Type B pancreatic cell (in vitro differentiated cells): ENCODE data around the gene AK5. TPM values are rescaled to one million over a fixed set of nuclear protein-coding genes. Genes with fewer than 3 reads are reported as not detected.

Experiments
- DNase-seq: peaks from one replicate; pipeline ENCODE4 v3.0.0; 2021; ENCODE audit warnings: mixed read lengths; ENCODE audit not compliant: unreplicated experiment; ENCODE audit errors: extremely low spot score
- H3K27ac Mint-ChIP-seq: 2 replicates; pipeline ENCODE4 v1.8.0; 2021; ENCODE audit warnings: mild to moderate bottlenecking, mixed read lengths
- H3K27me3 Mint-ChIP-seq: 2 replicates; pipeline ENCODE4 v1.8.0; 2021; ENCODE audit warnings: mixed read lengths
- H3K36me3 Mint-ChIP-seq: 2 replicates; pipeline ENCODE4 v1.8.0; 2021; ENCODE audit warnings: mixed read lengths
- H3K4me1 Mint-ChIP-seq: one replicate; pipeline ENCODE4 v1.8.0; 2021; ENCODE audit warnings: mixed read lengths; ENCODE audit not compliant: unreplicated experiment
- H3K4me3 Mint-ChIP-seq: 2 replicates; pipeline ENCODE4 v1.8.0; 2021; ENCODE audit warnings: mild to moderate bottlenecking, mixed read lengths
- H3K9me3 Mint-ChIP-seq: 2 replicates; pipeline ENCODE4 v1.8.0; 2021; ENCODE audit warnings: mixed read lengths
- total RNA-seq: library from RNA; stranded (reverse); gene quantifications from 2 replicates; pipeline ENCODE4 v1.2.1, GENCODE V29; 2021; ENCODE audit warnings: low replicate concordance
- TF ChIP-seq, protein P1 (sequence below): fragments of 200-600 bp; sonication (generic); conservative IDR thresholded peaks from 2 replicates; pipeline ENCODE4 v1.5.0; 2021; ENCODE audit warnings: antibody characterized with exemption, mild to moderate bottlenecking

Gene AK5
- total RNA-seq, 1 donor from 2014 or later = 1.0 TPM

DNA sequence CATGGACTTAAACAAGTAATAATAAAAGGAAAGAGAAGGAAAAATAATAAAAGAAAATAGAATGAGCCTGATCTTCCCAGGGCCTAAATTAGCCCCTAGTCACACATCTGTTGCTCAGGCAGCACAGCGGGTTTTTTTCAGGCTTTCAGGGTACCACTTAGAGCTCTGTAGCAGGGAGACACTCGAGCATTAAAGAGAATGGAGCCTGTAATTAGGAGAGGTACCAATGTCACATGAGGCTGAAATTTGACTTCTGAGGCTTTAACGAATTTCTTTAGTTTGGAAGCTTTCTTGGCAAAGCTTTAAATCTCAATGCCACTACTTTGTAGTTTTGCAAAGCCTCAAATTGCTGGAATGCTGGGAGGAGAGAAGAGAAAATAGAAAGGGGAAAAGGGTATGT is 116.3 kb downstream of the AK5 start:
- Mint-ChIP-seq H3K27me3 (no peaks in the 10 kb centered on the region), H3K4me1 (no peaks in the 10 kb centered on the region), H3K9me3 (peaks cover 5% of the 10 kb centered on the region), H3K36me3 (peaks cover 4% of the 10 kb centered on the region), H3K4me3 (no peak overlapping the region), H3K27ac (no peak overlapping the region)
- DNase-seq = no peak
- TF ChIP-seq, protein P1, sequence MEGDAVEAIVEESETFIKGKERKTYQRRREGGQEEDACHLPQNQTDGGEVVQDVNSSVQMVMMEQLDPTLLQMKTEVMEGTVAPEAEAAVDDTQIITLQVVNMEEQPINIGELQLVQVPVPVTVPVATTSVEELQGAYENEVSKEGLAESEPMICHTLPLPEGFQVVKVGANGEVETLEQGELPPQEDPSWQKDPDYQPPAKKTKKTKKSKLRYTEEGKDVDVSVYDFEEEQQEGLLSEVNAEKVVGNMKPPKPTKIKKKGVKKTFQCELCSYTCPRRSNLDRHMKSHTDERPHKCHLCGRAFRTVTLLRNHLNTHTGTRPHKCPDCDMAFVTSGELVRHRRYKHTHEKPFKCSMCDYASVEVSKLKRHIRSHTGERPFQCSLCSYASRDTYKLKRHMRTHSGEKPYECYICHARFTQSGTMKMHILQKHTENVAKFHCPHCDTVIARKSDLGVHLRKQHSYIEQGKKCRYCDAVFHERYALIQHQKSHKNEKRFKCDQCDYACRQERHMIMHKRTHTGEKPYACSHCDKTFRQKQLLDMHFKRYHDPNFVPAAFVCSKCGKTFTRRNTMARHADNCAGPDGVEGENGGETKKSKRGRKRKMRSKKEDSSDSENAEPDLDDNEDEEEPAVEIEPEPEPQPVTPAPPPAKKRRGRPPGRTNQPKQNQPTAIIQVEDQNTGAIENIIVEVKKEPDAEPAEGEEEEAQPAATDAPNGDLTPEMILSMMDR = no peak

DNA sequence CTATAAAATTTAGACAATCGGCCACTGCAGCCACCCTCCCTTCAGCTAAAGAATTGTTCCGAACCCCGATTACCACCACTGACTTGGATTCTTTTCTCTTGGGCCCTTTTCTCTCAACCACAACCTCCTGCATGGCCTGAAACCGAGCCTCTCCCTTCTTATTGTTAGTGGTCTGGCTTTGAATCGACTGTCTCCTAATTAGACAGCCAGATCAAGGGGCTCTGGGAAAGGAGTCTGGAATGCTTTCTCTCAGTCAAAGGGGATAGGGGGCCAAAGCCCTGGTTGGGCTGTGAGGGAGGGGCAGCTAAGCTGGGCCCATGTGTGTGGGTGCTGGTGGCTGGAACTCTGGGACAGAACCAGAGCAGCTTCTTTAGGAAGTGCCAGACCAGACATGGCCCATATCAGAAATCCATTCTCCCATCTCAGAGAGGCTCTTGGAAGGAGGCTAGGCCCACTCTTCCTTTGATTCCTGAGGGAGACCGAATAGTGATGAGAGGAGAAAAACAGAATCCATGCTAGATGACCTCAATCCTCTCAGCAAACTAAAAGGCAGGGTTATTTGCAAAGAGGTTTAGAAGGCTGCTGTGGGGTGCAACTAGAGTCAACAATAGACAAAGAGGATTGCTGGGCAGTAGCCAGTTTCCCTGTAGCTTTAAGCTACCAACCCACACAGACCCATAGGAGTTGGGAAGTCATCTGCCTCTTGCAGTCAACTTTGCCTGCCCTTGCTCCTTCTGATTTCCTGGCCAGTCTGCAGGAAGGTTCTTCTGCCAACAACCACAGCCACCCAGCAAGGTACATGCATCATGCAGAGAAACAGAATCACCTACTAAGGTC is 117.6 kb downstream of the AK5 start:
- Mint-ChIP-seq H3K9me3 (peaks cover 2% of the 10 kb centered on the region), H3K4me1 (no peaks in the 10 kb centered on the region), H3K27me3 (peaks cover 3% of the 10 kb centered on the region), H3K4me3 (no peak overlapping the region), H3K27ac (no peak overlapping the region), H3K36me3 (no peaks in the 10 kb centered on the region)
- TF ChIP-seq, protein P1 = no peak
- no peak for DNase-seq

- peaks cover 4% of the 10 kb centered on the region for H3K9me3 Mint-ChIP-seq
- H3K27me3 Mint-ChIP-seq = peaks cover 7% of the 10 kb centered on the region
- DNase-seq = no peak
- no peak overlapping the region for H3K4me3 Mint-ChIP-seq
- no peaks in the 10 kb centered on the region for H3K4me1 Mint-ChIP-seq
- no peaks in the 10 kb centered on the region for H3K36me3 Mint-ChIP-seq
- H3K27ac Mint-ChIP-seq = no peak overlapping the region
- TF ChIP-seq, protein P1 = no peak
Observed at GRCh38 chr1:77400781-77401180, 119.0 kb downstream of the AK5 start.

GRCh38 chr1:77401384-77401783 is 119.6 kb downstream of the AK5 start:
- TF ChIP-seq, protein P1 = no peak
- DNase-seq = no peak
- Mint-ChIP-seq H3K4me3 (no peak overlapping the region), H3K27ac (no peak overlapping the region), H3K36me3 (no peaks in the 10 kb centered on the region), H3K9me3 (peaks cover 4% of the 10 kb centered on the region), H3K4me1 (peaks cover 1% of the 10 kb centered on the region), H3K27me3 (peaks cover 7% of the 10 kb centered on the region)

DNA sequence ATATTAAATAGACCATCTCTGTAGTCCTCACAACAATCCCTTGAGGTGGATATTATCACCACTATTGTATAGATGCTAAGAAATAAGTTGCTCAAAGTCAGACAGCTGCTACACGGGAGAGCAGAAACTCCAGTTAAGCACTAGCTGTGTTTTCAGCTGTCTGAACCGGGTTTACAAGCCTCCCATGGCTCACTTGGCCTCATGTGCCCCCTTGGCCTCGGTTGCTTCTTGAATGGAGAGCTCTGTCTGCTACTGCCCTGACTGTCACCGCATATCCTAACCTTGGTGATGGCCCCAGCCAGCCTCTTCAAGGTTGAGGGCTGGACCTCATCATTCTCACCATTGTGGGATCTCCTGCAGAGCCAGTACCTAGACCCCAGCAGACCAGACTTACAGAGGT is 123.4 kb downstream of the AK5 start:
- Mint-ChIP-seq H3K4me1 (peaks cover 6% of the 10 kb centered on the region), H3K36me3 (no peaks in the 10 kb centered on the region), H3K27me3 (peaks cover 7% of the 10 kb centered on the region), H3K4me3 (no peak overlapping the region), H3K27ac (no peak overlapping the region), H3K9me3 (peaks cover 13% of the 10 kb centered on the region)
- TF ChIP-seq, protein P1 = no peak
- DNase-seq = no peak
